ENCODE results near the gene MRPS21. TPM values are rescaled to one million over a fixed set of nuclear protein-coding genes. Genes with fewer than 3 reads are reported as not detected.
"Not testable (repeated sequence)": the region's sequence is repeated elsewhere in the genome, so short reads cannot be mapped to it uniquely, and the experiment has no call there.

The MRPS21 gene
- total RNA-seq, 4 donors from 2014 or later, result 28.6 to 59.3 (median 38.6) TPM

GRCh38 chr1:150309758-150310508 is 16.3 kb downstream of the MRPS21 start:
- no peaks in the 10 kb centered on the region for H3K4me1 ChIP-seq
- H3K9me3 ChIP-seq, result no peaks in the 10 kb centered on the region
- TF ChIP-seq CTCF (IDR thresholded peaks at IDR 0.05) (no peak), POLR2A (IDR thresholded peaks at IDR 0.05) (no peak)
- H3K4me3 ChIP-seq, result no peak overlapping the region
- intact Hi-C loops (cut with DNase I; ENCODE audit: low total_unique reads), result no loop called here
- DNase-seq, result no peak
- no peaks in the 10 kb centered on the region for H3K36me3 ChIP-seq
- H3K27me3 ChIP-seq, result no peaks in the 10 kb centered on the region
- H3K27ac ChIP-seq, result no peak overlapping the region

GRCh38 chr1:150311762-150312161 is 18.1 kb downstream of the MRPS21 start:
- intact Hi-C loops (cut with DNase I; ENCODE audit: low total_unique reads), result no loop called here
- H3K27ac ChIP-seq, result no peak overlapping the region
- H3K27me3 ChIP-seq, result no peaks in the 10 kb centered on the region
- H3K9me3 ChIP-seq, result no peaks in the 10 kb centered on the region
- no peak overlapping the region for H3K4me3 ChIP-seq
- no peaks in the 10 kb centered on the region for H3K36me3 ChIP-seq
- no peaks in the 10 kb centered on the region for H3K4me1 ChIP-seq
- DNase-seq, result no peak
- no peak for TF ChIP-seq CTCF (IDR thresholded peaks at IDR 0.05)
- no peak for TF ChIP-seq POLR2A (IDR thresholded peaks at IDR 0.05)

- H3K4me1 ChIP-seq; H3K27me3 ChIP-seq; H3K36me3 ChIP-seq; intact Hi-C loops (cut with DNase I; ENCODE audit: low total_unique reads); H3K27ac ChIP-seq; DNase-seq; H3K9me3 ChIP-seq; H3K4me3 ChIP-seq: not testable (repeated sequence)
Observed at GRCh38 chr1:150314691-150315090, 21.0 kb downstream of the MRPS21 start.

- TF ChIP-seq CTCF (IDR thresholded peaks at IDR 0.05), result no peak
- no peak for TF ChIP-seq POLR2A (IDR thresholded peaks at IDR 0.05)
- Histone ChIP-seq H3K36me3 (no peaks in the 10 kb centered on the region), H3K4me1 (no peaks in the 10 kb centered on the region), H3K9me3 (no peaks in the 10 kb centered on the region), H3K27me3 (no peaks in the 10 kb centered on the region), H3K27ac (peak overlapping the region; percentile 83 to 87), H3K4me3 (peak overlapping the region; percentile 78 to 79)
- DNase-seq, result no peak
- intact Hi-C loops (cut with DNase I; ENCODE audit: low total_unique reads), result no loop called here
Observed at GRCh38 chr1:150320667-150320978, 27.0 kb downstream of the MRPS21 start.

- intact Hi-C loops (cut with DNase I; ENCODE audit: low total_unique reads), result no loop called here
Observed at GRCh38 chr1:150321826-150322166, 28.1 kb downstream of the MRPS21 start.

More at GRCh38 chr1:150321826-150322166, 28.1 kb downstream of the MRPS21 start:
- no peak for DNase-seq
- Histone ChIP-seq H3K36me3 (no peaks in the 10 kb centered on the region), H3K4me1 (no peaks in the 10 kb centered on the region), H3K27ac (peak overlapping the region; percentile 83 to 87), H3K9me3 (no peaks in the 10 kb centered on the region), H3K27me3 (no peaks in the 10 kb centered on the region), H3K4me3 (peak overlapping the region; percentile 78 to 79)
- no peak for TF ChIP-seq POLR2A (IDR thresholded peaks at IDR 0.05)
- no peak for TF ChIP-seq CTCF (IDR thresholded peaks at IDR 0.05)
